HG02642 (cell line): ENCODE results near the gene MVB12A.

Experiments used
- ATAC-seq: cut with Tn5 transposase; IDR thresholded peaks from one replicate; pipeline ENCODE4 v1.9.1; 2021; ENCODE audit warnings: mild to moderate bottlenecking; ENCODE audit not compliant: unreplicated experiment, poor library complexity

Gene MVB12A

GRCh38 chr19:17469481-17470067 is 49.7 kb downstream of the MVB12A start:
- ATAC-seq: peak; percentile 61

- peak; percentile 79 for ATAC-seq
Measured at GRCh38 chr19:17470068-17470841, 50.4 kb downstream of the MVB12A start, which contains the start of gene SLC27A1. SLC27A1 (plus strand) TSS chr19:17470524; CDS start chr19:17470541, 17 bp downstream.

- no peak for ATAC-seq
Measured at GRCh38 chr19:17471410-17472125, 51.7 kb downstream of the MVB12A start.

- no peak for ATAC-seq
Measured at GRCh38 chr19:17473041-17473440, 53.2 kb downstream of the MVB12A start.
